NCI-H187 treated with DMSO at 0.1 percent for 48 hours (cell line): ENCODE data around the gene FOXL1.

Source experiments
- DNase-seq: peaks from one replicate; lab custom pipeline; 2025; lab: John Stamatoyannopoulos, UW

FOXL1 gene

GRCh38 chr16:86578061-86578599 is at the start of gene FOXL1:
Gene FOXL1, plus strand, starts transcription at chr16:86578549. Its CDS starts 175 bp downstream, at chr16:86578724.
- DNase-seq = no peak

GRCh38 chr16:86529160-86529559 is 49.2 kb upstream of the FOXL1 start:
- no peak for DNase-seq

- DNase-seq = no peak
Measured at GRCh38 chr16:86530251-86531190, 47.8 kb upstream of the FOXL1 start.

- DNase-seq = no peak
Measured at GRCh38 chr16:86531191-86531545, 47.2 kb upstream of the FOXL1 start.

GRCh38 chr16:86531641-86532525 is 46.5 kb upstream of the FOXL1 start:
- no peak for DNase-seq

- DNase-seq = no peak
Measured at GRCh38 chr16:86532526-86532815, 45.9 kb upstream of the FOXL1 start.

GRCh38 chr16:86533076-86533475 is 45.3 kb upstream of the FOXL1 start:
- no peak for DNase-seq

GRCh38 chr16:86533767-86534351 is 44.5 kb upstream of the FOXL1 start:
- no peak for DNase-seq

- DNase-seq = no peak
Measured at GRCh38 chr16:86534779-86535615, 43.4 kb upstream of the FOXL1 start.

- DNase-seq = no peak
Measured at GRCh38 chr16:86536621-86537020, 41.7 kb upstream of the FOXL1 start.

GRCh38 chr16:86537486-86537885 is 40.9 kb upstream of the FOXL1 start:
- DNase-seq = no peak

GRCh38 chr16:86538196-86538780 is 40.1 kb upstream of the FOXL1 start:
- no peak for DNase-seq

GRCh38 chr16:86540894-86541293 is 37.5 kb upstream of the FOXL1 start:
- DNase-seq = no peak

- no peak for DNase-seq
Measured at GRCh38 chr16:86541560-86541959, 36.8 kb upstream of the FOXL1 start.

GRCh38 chr16:86542756-86543750 is 35.3 kb upstream of the FOXL1 start:
- no peak for DNase-seq

GRCh38 chr16:86545481-86545880 is 32.9 kb upstream of the FOXL1 start:
- DNase-seq = no peak

GRCh38 chr16:86545954-86546637 is 32.3 kb upstream of the FOXL1 start:
- DNase-seq = no peak

GRCh38 chr16:86546638-86547013 is 31.7 kb upstream of the FOXL1 start:
- no peak for DNase-seq

GRCh38 chr16:86547286-86547685 is 31.1 kb upstream of the FOXL1 start:
- DNase-seq = no peak
